GM21576 (cell line): Measurements from ENCODE around the gene VWF.
"Not testable (repeated sequence)": the region's sequence is repeated elsewhere in the genome, so short reads cannot be mapped to it uniquely, and the experiment has no call there.

Experiments
- ATAC-seq: cut with Tn5 transposase; IDR thresholded peaks from one replicate; pipeline ENCODE4 v1.9.1; 2021; ENCODE audit warnings: mild to moderate bottlenecking, moderate library complexity; ENCODE audit not compliant: unreplicated experiment

The VWF gene

DNA sequence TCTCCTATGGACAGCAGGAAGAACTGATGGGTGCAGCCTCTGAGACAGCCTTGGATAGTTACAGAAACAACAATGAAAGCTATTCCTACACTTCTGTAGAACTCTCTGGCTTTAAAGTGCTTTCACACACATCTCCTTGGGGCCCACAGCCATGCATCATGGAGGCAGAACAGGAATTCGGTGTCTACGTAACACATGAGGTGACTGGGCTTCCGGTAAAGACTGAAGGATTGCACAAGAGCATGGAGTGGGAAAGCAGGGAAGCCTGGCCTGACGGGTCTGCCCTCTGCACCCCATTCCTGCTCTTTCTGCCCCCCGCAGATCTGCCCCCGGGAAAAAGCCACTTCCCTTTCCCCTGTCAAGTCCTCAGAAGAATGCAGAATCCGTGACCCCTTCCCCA is 82.6 kb downstream of the VWF start:
- ATAC-seq, result no peak

DNA sequence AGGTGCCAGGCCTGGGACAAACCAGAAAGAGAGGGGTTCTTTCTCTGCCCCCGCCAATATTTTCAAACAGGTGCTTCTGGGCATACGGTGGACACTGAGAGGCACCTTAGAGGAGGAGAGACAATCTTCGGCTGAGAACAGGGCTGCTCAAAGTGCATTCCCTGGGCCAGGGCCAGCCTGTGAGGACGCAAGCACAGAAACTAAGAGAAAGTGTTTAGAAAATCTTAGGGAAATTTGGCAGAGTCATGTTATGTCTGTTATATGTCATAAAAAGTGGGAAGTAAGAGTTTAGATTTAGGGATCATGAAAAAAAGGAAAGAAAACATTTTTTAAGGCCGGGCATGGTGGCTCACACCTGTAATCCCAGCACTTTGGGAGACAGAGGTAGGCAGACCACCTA is 83.7 kb downstream of the VWF start:
- no peak for ATAC-seq

DNA sequence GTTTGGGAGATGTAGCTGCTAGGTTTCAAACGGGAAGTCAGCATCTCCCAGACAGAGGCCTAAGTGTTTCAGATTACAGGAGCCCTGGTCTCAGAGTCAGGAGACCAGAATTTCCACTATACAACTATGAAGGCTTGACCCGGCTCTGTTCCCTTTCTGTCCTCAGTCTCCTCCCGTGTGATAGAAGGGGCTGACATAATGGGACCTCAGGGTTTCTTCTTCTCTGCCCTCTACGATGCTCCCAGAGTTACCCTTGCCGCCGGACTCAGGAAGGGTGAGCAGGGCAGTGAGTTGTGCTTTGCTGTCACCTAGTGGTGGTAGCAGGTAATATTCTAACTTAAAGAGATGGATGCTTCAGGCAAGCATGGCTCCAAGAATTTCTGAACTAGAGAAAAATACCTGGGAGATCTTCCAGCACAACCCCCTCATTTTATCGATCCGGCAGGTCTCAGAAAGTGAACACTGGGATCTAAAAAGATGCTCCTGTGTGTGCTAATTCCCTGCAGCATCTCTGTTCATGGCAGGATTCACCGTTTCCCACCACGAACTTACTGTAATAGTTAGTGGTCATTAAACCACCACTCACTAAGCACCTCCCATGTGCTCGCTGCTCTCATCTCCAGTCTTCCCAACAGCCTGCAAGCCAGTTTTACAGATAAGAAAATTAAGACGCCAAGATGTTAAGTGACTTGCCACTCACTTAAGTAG is 84.4 kb downstream of the VWF start:
- no peak for ATAC-seq

DNA sequence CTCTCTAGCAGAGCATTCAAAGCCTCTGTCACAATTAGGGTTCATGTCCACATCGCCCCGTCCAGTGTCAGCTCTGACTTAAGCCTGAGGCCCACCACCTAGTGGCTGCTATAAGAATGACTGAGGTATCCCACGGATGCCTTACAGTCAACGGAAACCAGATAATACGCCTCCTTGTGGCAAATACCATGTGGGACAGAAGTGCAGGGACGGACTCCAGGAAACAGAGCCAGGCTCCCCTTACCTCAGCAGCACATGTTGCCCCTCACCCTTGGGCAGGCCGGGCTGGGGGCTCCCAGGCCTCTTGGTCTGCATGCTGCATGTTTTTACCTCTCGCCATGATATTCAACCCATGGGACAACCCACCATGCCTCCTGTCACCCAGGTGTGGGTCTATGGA is 86.3 kb downstream of the VWF start:
- no peak for ATAC-seq

GRCh38 chr12:6037459-6037858 is 87.0 kb downstream of the VWF start:
- ATAC-seq, result no peak

DNA sequence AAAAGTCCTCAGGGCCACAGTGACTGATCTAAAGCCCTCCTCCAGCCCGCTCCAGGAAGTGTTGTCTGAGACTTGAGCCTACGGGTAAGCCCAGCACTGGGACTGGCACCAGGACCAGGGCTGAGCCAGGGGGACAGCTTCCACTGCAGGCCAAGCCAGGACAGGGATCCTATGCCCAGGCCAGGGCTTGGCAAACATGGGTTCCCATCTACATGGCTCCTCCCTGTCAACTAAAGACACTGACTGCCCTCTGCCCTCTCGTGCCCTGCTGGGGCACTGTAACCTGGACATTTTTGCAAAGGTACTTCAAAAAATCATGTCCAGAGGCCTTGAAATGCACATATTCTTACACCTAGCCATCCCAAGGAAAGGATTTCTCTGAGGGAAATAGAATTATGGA is 88.0 kb downstream of the VWF start:
- ATAC-seq, result no peak

- no peak for ATAC-seq
Observed at GRCh38 chr12:6034596-6034995, 89.9 kb downstream of the VWF start.

DNA sequence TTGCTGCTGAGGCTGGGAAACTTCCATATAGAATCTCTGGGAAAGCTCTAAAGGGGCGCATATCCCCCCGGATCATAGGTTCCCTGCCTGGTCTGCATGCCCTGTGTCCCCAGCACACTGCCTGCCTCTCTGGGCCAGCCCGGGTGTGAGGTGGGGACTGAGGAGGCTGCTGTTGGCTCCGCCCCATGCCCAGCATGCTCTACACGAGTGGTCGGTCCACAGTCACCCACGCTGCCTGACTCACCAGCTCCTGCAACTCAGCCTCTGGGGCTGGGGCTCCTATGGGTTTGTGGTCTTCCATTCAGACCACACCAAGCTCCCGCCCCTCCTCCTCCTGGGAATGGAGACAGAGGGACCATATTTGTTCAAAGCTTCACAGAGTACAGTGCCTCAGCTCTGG is 90.9 kb downstream of the VWF start:
- ATAC-seq, result no peak

- no peak for ATAC-seq
Observed at GRCh38 chr12:6032726-6033125, 91.7 kb downstream of the VWF start.

GRCh38 chr12:6031001-6031400 is 93.5 kb downstream of the VWF start:
- no peak for ATAC-seq

GRCh38 chr12:6030081-6030480 is 94.4 kb downstream of the VWF start:
- no peak for ATAC-seq

DNA sequence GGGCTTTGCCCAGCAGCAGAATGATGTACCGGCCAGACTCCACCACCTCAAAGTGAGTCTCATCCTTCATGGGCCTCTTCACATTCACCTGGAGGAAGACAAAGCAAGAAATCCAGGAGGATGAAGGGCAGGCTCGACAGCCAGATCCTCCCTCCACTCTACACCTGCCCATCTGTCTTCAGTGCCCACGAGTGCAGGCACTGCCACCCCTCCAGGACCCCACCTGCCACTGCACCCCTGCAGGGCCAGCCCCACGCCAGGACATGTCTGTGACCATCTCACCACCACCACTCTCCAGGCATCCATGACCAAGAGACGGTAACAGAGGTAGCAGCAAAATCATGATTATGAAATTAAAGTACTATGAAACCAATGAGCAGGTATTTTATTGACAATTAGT is 95.1 kb downstream of the VWF start:
- no peak for ATAC-seq

- no peak for ATAC-seq
Observed at GRCh38 chr12:6026998-6027397, 97.5 kb downstream of the VWF start.

DNA sequence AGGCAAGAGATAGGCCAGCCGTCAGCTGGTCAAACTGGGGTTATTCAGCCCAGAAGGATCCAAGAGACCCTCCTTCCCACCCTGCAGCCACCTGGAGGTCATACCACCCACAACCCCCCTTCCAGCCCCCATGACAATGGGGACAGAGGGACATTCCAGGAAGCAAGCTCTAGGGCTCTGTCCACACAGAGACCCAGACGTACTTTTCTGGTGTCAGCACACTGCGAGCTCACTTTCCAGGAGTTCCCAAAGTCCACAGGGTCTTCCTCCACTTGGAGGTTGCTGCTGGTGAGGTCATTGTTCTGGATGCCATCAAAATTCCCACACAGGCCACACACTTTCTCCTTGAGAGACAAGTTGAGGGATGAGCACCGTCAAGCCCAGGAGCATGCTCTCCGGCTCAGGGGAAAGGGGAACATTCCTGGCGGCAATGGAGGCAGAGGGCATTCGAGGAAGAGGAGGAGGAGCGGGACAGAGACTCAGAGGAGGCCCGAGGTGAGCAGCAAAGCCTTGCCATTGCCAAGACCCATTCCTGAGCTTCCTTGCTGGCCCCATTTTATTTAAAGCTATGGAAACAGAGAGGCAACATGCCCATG is 98.7 kb downstream of the VWF start:
- not testable (repeated sequence) for ATAC-seq

GRCh38 chr12:6024066-6024465 is 100.4 kb downstream of the VWF start:
- not testable (repeated sequence) for ATAC-seq

- no peak for ATAC-seq
Observed at GRCh38 chr12:6020930-6021329, 103.5 kb downstream of the VWF start.

GRCh38 chr12:6020511-6020910 is 104.0 kb downstream of the VWF start:
- ATAC-seq, result not testable (repeated sequence)

DNA sequence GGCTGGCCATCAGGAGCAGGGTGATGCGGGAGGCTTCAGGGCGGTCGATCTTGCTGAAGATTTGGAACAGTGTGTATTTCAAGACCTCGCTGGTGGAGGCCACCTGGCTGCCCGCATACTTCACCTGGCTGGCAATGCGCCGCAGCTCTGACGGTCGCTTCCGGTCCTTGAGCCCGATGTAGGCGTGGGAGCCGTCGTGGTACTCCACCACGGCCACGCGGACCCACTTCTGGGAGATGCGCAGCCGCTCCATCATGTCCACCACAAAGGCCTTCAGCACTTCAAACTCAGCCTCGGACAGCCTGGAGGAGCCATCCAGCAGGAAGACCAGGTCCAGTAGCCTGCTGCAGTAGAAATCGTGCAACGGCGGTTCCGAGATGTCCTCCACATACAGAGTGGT is 105.2 kb downstream of the VWF start:
- ATAC-seq, result not testable (repeated sequence)

- ATAC-seq, result no peak
Observed at GRCh38 chr12:6018265-6018664, 106.2 kb downstream of the VWF start.

GRCh38 chr12:6016756-6017155 is 107.7 kb downstream of the VWF start:
- no peak for ATAC-seq

- not testable (repeated sequence) for ATAC-seq
Observed at GRCh38 chr12:6016004-6016403, 108.5 kb downstream of the VWF start.

DNA sequence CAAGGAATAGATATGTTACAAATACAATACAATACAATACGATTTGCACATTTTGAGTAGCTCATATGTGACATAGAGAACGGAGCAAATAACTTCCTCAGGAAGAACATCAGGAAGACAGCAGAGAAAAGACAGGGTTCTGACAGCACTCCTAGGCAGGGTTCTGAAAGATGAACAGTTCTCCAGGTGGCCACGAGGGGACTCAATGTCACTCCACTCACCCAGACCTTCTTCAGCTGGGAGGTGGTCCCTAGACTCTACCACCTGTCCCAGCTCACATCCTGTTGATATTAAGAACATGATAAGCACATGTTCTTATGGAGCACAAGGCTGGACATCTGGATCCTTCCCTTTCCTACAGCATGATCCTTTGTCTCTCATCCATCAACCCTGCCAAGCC is 109.2 kb downstream of the VWF start:
- not testable (repeated sequence) for ATAC-seq
